GM21515 (cell line): ENCODE measurements around the gene ST13.
A peak's percentile ranks its signal among the peaks of the same experiment; 100 is the strongest.
"Not testable (repeated sequence)": the region's sequence is repeated elsewhere in the genome, so short reads cannot be mapped to it uniquely, and the experiment has no call there.

ENCODE experiments used
- ATAC-seq: cut with Tn5 transposase; IDR thresholded peaks from one replicate; pipeline ENCODE4 v1.9.1; 2021; ENCODE audit not compliant: unreplicated experiment

Gene ST13

GRCh38 chr22:40856513-40857308, at the start of gene ST13, which contains the start of gene XPNPEP3:
TSS of gene ST13 (minus strand) at chr22:40856639. CDS start at chr22:40856540, 99 bp downstream.
TSS of gene XPNPEP3 (plus strand) at chr22:40857148. CDS start at chr22:40857182, 34 bp downstream.
- peak; percentile 82 for ATAC-seq

- no peak for ATAC-seq
Measured at GRCh38 chr22:40904101-40904500, 47.7 kb upstream of the ST13 start.

DNA sequence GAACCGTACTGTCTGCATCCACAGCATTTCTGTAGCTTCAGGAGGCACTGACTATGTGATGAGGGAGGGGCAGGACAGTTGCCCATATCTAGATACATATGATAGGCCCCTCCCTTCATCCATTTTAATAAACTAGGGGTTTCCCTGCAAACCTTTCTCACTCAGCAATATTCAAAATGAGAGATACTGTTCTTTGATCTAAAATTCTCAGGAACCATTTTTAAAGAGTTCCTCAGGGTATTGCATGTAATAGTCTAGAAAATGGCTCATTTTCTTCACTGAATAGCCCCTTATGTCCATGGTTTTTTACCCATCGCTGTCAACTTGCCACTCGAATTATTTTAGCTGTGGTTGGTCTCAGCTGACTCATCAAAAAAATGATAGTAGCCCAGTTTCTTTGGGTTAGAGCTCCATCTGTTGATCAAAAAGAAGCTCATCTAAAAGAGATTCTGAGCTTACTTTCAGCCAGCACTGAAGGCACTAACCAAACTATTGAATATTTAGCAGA, 42.5 kb upstream of the ST13 start:
- ATAC-seq, result no peak

DNA sequence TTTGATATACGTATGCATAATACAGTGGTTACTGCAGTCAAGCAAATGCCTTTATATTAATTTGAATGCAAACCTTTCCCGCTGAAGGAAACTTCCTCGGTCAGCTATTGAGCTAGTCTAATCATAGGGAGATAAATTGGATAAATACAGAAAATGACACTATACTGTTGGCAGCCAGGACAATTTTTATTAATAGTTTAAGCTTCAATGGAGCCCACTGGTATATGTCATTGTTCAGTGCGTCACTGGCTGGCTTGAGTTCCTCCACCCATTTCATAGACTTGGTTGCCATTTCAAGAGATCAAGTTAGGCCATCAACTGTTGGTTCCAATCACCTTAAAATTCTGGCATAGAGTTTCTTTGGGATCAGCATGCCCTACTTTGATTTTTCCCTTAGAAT, 38.0 kb upstream of the ST13 start:
- ATAC-seq, result no peak

- no peak for ATAC-seq
Measured at GRCh38 chr22:40890881-40891280, 34.4 kb upstream of the ST13 start.

DNA sequence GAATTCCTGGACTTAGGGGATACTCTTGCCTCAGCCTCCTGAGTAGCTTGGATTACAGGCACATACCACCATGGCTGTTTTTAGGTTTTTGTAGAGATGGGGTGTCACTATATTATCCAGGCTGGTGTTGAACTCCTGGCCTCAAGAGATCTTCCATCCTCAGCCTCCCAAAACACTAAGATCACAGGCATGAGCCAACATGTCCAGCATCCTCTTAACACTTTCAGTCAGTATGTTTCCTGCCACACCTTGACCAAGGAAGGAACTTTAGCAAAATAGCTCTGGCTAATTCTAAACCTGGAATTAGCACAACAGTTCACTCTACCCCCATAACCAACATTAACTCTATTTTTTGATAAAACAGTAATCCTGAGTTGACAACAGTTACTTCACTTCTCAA, 32.7 kb upstream of the ST13 start:
- ATAC-seq, result no peak

DNA sequence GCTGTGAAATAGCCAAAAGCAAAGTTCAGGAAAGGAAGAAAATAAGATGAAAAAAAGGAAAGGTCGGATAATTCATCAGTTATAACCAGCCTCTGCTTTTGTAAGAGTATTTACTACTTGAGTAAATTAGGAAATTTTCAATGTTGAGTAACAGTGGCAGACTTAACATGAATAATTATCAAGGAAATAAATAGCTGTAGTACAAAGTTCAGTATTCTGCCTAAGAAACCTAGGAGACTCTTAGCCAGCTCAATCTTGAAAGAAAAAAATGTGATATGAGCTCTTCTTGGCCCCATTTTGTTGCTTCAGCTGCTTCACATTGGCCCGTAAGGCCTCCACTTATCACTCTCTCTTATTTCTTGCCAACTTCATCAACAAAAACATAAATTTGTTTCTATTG, 22.5 kb upstream of the ST13 start:
- no peak for ATAC-seq

- no peak for ATAC-seq
Measured at GRCh38 chr22:40877488-40877887, 21.0 kb upstream of the ST13 start.

GRCh38 chr22:40876907-40877306, 20.5 kb upstream of the ST13 start:
- ATAC-seq, result no peak

- no peak for ATAC-seq
Measured at GRCh38 chr22:40875111-40875510, 18.7 kb upstream of the ST13 start.

GRCh38 chr22:40874016-40874415, 17.6 kb upstream of the ST13 start:
- no peak for ATAC-seq

- ATAC-seq, result not testable (repeated sequence)
Measured at GRCh38 chr22:40868379-40868778, 11.9 kb upstream of the ST13 start.

DNA sequence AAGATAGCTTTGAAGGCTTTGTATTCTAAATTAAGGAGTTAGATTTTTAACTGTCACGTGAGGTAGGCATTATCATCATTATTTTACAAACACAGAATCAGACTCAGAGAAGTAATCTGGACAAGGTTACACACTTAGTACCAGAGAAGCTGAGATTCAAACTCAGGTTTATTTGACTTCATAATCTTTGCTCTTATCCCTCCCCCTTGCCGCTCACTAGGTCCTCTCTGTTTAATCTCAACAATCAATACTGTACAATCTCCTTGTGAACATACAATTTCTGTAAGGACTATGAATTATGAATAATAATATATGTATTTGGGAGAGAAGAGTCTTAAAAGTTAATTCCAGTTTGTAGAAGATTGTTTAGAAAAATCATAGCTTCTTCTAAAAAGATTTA, 10.7 kb upstream of the ST13 start:
- no peak for ATAC-seq

GRCh38 chr22:40862537-40862936, 6.1 kb upstream of the ST13 start:
- no peak for ATAC-seq

DNA sequence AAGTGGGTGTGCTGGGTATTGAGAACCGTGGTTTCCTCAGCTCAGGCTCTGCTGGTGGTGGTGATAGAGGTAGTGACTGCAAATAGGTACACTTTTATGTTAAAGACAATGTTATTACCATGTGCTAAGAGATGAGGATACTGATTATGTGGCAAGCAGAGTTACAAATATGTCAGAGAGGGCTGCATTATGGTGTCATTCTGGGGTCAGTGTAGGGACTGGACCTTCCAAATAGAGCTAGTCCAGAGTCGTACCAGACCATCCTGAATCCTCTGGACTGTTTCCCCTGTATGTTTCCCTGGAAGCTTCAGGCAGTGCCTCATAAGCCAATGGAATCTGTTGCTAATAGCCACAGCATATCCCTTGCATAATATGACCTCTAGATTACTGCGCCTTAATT, 5.6 kb upstream of the ST13 start, which contains the start of gene DNAJB7:
Gene DNAJB7, minus strand, starts transcription at position 101 of the 400 bp plus-strand sequence. CDS start 119 bp downstream, outside the sequence.
- no peak for ATAC-seq

GRCh38 chr22:40857309-40857855, 943 bp upstream of the ST13 start:
- ATAC-seq, result peak; percentile 6

GRCh38 chr22:40855979-40856512, 393 bp downstream of the ST13 start:
- peak; percentile 18 for ATAC-seq

DNA sequence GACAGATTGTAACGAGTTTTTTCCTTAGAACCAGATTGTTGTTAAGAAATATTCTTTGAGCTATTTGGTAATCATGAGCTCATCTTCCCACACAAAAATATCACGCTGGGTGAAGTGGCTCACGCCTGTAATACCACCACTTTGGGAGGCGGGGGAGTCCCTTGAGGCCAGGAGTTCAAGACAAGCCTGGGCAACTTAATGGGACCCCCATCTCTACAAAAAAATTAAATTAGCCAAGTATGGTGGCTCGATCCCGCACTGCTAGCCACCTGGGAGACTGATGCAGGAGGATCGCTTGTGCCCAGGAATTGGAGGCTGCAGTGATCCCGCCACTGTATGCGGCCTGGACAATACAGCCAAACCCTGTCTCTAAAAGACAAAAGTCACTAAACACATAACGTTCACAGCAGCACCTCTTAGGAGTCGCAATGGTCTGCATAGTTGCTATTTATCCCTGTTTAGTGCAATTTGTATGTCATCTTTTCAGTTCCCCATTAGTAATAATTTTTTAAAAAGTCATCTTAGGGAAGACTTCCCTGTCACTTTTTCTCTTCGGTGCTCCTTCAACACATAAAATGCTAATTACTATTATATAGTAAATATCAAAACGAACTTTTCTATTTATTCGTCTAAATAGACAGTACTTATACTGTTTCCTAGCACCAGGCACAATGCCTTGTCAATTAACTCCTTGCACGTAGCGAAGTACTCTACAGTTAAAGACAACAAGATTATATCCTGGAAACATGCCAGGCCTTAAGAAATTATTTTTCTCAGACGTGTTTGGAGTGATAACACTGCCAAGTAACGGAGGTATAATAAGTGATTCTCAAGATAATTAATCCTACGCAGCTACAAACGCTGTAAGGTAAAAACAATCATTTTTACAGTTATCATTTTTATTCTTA, 1.1 kb downstream of the ST13 start:
- ATAC-seq, result no peak

- no peak for ATAC-seq
Measured at GRCh38 chr22:40853961-40854360, 2.5 kb downstream of the ST13 start.

GRCh38 chr22:40853333-40853732, 3.1 kb downstream of the ST13 start:
- ATAC-seq, result no peak

DNA sequence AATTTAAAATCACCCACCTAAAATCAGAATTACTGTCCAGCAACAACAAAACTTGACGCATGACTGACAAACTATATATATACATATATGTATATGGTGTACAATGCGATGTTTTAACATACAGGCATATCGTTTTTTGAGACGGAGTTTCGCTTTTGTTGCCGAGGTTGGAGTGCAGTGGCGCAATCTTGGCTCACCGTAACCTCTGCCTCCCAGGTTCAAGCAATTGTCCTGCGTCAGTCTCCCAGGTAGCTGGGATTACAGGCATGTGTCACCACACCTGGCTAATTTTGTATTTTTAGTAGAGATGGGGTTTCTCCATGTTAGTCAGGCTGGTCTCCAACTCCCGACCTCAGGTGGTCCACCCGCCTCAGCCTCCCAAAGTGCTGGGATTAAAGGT, 10.6 kb downstream of the ST13 start:
- ATAC-seq, result not testable (repeated sequence)
